GM19397 (cell line): ENCODE results near the gene LILRA1.
"Not testable (repeated sequence)": the region's sequence is repeated elsewhere in the genome, so short reads cannot be mapped to it uniquely, and the experiment has no call there.

ENCODE experiments used
- ATAC-seq: cut with Tn5 transposase; IDR thresholded peaks from one replicate; pipeline ENCODE4 v1.9.1; 2021; ENCODE audit warnings: mild to moderate bottlenecking, moderate library complexity; ENCODE audit not compliant: unreplicated experiment

LILRA1 gene

DNA sequence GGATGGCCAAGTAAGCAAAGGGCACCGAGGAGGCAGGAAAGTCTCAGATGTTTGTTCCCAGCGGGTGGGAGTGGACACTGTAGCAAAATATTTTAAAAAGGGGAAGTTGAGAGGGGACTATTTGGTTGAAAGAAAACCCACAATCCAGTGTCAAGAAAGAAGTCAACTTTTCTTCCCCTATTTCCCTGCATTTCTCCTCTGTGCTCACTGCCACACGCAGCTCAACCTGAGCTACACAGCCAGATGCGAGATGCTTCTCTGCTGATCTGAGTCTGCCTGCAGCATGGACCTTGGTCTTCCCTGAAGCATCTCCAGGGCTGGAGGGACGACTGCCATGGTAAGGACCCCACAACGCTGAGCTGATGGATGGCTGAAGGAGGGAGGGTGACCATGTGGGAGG is at the start of gene LILRA1:
Gene LILRA1, plus strand, starts transcription at position 188 of the 400 bp plus-strand sequence. CDS start 613 bp downstream, outside the sequence.
- ATAC-seq = not testable (repeated sequence)

DNA sequence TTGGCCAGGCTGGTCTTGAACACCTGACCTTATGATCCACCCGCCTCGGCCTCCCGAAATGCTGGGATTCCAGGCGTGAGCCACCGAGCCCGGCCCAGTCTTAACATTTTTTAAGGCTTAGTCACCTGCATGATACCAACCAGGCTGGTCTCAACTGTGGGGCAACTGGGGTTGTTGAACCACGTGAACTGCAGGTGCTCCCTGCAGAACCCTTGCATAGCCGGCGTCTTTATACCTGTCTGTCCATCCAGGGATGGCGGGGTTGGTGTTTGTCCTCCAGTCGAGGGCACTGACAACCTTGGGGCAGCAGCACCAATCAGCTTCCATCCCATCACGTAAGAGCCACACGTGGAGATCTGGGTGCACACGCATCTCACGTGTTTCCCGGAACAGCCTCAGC is 44.6 kb upstream of the LILRA1 start:
- no peak for ATAC-seq

GRCh38 chr19:54549224-54549623 is 44.2 kb upstream of the LILRA1 start:
- ATAC-seq = no peak

- ATAC-seq = no peak
Measured at GRCh38 chr19:54551293-54551692, 42.1 kb upstream of the LILRA1 start.

GRCh38 chr19:54551950-54552912 is 41.2 kb upstream of the LILRA1 start:
- no peak for ATAC-seq

- no peak for ATAC-seq
Measured at GRCh38 chr19:54552913-54553310, 40.5 kb upstream of the LILRA1 start.

GRCh38 chr19:54554006-54554405 is 39.4 kb upstream of the LILRA1 start:
- no peak for ATAC-seq

DNA sequence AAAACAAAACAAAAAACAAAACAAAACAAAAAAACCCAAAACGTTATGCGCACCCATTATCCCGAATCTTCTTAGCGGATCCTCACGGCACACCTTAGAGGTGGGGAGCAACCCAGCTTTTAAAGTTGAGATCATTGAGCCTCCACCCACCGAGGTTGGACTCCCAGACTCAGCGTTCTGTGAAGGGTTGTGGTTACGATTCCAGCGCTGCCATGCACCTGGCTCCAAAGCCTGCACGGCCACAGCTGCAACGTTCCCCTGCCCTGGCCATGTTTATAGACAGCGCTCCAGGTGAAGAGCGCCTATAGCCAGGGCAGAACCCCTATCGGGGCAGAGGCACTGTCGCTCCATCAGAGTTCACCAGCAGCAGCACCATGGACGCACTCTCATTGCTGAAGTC is 38.5 kb upstream of the LILRA1 start:
- ATAC-seq = no peak

GRCh38 chr19:54556194-54556593 is 37.2 kb upstream of the LILRA1 start:
- ATAC-seq = no peak

DNA sequence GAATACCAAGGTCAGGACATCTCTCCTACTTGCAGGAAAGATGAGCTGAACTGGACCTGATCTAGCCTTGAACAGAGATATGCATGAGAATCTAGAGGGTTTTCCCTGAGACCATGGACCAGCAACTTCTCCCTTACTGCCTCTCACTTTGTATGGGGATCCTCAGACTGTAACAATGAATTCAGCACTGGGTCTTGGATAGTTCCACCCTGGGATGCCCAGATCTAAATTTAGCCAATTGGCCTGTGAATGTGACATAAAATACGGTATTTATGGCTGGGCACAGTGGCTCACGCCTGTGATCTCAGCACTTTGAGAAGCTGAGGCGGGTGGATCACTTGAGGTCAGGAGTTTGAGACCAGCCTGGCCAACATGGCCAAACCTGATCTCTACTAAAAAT is 35.1 kb upstream of the LILRA1 start:
- ATAC-seq = no peak

DNA sequence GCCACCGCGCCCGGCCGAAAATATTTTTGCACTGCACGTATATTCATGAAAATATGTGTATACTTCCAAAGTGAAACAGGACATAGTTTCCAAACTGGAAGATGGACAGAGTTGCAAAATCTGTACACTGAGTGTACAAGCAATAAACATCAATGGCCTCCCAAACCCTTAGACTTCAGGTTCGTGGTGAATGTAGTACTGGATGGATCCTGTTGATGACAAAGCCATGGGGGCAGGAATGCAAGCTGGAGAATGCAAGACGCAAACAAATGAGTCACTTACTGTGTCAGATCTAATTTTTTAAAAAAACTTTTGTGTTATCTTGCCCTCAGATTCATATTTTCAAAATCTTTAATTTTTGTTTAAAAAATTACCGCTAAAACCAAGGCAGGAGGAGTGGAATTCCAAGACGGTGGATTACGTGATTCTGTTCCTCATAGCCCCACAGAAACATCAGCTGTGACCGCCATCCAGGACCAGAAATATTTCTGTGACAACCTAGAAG is 32.5 kb upstream of the LILRA1 start:
- ATAC-seq = no peak

DNA sequence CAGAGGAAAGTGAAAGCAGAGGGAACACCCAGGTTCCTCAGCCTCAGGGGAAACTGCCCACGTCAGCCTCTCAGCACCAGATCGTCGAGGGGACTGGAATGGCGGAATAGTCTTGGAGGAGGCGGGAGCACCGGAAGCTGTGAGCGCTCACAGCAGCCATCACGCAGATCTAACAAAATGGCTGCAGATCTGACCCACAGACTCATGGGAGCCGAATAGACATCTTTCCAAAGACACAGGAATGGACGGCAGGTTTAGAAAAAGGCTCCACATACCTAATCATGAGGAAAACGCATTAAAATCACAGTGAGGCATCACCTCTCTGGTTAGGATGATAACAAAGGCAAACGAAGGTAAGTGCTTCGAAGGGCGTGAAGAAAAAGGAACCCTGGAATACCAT is 31.6 kb upstream of the LILRA1 start:
- ATAC-seq = no peak

- not testable (repeated sequence) for ATAC-seq
Measured at GRCh38 chr19:54563206-54563605, 30.2 kb upstream of the LILRA1 start.

- no peak for ATAC-seq
Measured at GRCh38 chr19:54570316-54570715, 23.1 kb upstream of the LILRA1 start.

- ATAC-seq = not testable (repeated sequence)
Measured at GRCh38 chr19:54571715-54572615, 21.5 kb upstream of the LILRA1 start.

- no peak for ATAC-seq
Measured at GRCh38 chr19:54572696-54573311, 20.6 kb upstream of the LILRA1 start.

DNA sequence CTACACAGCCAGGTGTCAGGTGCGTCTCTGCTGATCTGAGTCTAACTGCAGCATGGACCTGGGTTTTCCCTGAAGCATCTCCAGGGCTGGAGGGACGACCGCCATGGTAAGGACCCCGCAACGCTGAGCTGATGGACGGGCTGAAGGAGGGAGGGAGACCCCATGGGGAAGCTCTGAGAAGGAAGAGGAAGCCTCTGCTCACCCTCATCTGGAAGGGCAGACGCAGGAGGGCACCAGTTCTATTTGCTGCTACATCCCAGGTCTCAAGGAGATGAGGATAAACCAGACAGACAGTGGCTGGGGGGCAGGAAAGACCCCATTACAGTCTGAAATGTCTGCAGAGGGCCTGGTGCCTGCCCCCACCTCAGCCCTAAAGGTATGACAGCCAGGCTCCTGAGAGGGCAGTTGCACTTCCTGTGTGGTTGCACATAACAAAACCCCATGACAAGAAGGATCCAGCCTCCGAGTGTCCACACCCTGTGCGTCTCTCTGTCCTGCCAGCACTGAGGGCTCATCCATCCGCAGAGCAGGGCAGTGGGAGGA is 20.0 kb upstream of the LILRA1 start, which contains the start of gene LILRA2:
Gene LILRA2, plus strand, starts transcription at position 461 of the 543 bp plus-strand sequence. CDS start 89 bp downstream, outside the sequence.
- no peak for ATAC-seq

- ATAC-seq = no peak
Measured at GRCh38 chr19:54574051-54574450, 19.4 kb upstream of the LILRA1 start.

GRCh38 chr19:54574527-54575056 is 18.8 kb upstream of the LILRA1 start:
- ATAC-seq = no peak

DNA sequence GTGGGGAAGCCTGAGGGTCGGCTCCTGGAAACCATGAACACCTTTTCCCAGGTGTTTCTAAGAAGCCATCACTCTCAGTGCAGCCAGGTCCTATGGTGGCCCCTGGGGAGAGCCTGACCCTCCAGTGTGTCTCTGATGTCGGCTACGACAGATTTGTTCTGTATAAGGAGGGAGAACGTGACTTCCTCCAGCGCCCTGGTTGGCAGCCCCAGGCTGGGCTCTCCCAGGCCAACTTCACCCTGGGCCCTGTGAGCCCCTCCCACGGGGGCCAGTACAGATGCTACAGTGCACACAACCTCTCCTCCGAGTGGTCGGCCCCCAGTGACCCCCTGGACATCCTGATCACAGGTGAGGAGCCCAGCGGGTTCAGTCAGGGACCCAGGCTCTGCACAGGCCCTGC is 18.2 kb upstream of the LILRA1 start:
- not testable (repeated sequence) for ATAC-seq
